ENCODE results near the gene SLC34A1. TPM values are rescaled to one million over a fixed set of nuclear protein-coding genes. Genes with fewer than 3 reads are reported as not detected.
"Not testable (repeated sequence)": the region's sequence is repeated elsewhere in the genome, so short reads cannot be mapped to it uniquely, and the experiment has no call there.

Gene SLC34A1
- total and polyA plus RNA-seq, 11 donors: not detected

- H3K4me1 ChIP-seq: peaks cover 0 to 40% (median 20%) of the 10 kb centered on the region in 12 donors
- no peaks in the 10 kb centered on the region for H3K27me3 ChIP-seq
- ATAC-seq: no peak
- no peak overlapping the region for H3K4me3 ChIP-seq
- H3K9me3 ChIP-seq: no peaks in the 10 kb centered on the region
- DNase-seq: no peak
- H3K27ac ChIP-seq: peak overlapping the region in 6 of 12 donors; percentile 46 to 78 (median 70)
- intact Hi-C loops (cut with DNase I): no loop called here
- TF ChIP-seq POLR2A (IDR thresholded peaks at IDR 0.05): no peak
- no peak for TF ChIP-seq CTCF (IDR thresholded peaks at IDR 0.05)
- peaks cover 3 to 95% (median 83%) of the 10 kb centered on the region in 9 donors for H3K36me3 ChIP-seq
- 92 to 96% (median 95%) methylated on average over 21 to 36 of the region's 36 CpGs for WGBS, 4 donors
Measured at GRCh38 chr5:177336603-177337494, 47.4 kb upstream of the SLC34A1 start.

GRCh38 chr5:177338251-177339106 lies 45.8 kb upstream of the SLC34A1 start:
- no peaks in the 10 kb centered on the region for H3K9me3 ChIP-seq
- no peak overlapping the region for H3K27ac ChIP-seq
- TF ChIP-seq POLR2A (IDR thresholded peaks at IDR 0.05): no peak
- no peak for TF ChIP-seq CTCF (IDR thresholded peaks at IDR 0.05)
- no peak overlapping the region for H3K4me3 ChIP-seq
- intact Hi-C loops (cut with DNase I): no loop called here
- H3K27me3 ChIP-seq: no peaks in the 10 kb centered on the region
- peaks cover 0 to 40% (median 20%) of the 10 kb centered on the region in 12 donors for H3K4me1 ChIP-seq
- DNase-seq (no peak), ATAC-seq (no peak)
- peaks cover 0 to 91% (median 83%) of the 10 kb centered on the region in 9 donors for H3K36me3 ChIP-seq
- WGBS, 4 donors: 86 to 89% (median 87%) methylated on average over 18 to 22 of the region's 22 CpGs

GRCh38 chr5:177339107-177339638 lies 45.1 kb upstream of the SLC34A1 start:
- WGBS, 4 donors: 70 to 78% (median 77%) methylated on average over 11 of the region's 11 CpGs
- H3K4me1 ChIP-seq: peaks cover 0 to 39% (median 19%) of the 10 kb centered on the region in 12 donors
- no peaks in the 10 kb centered on the region for H3K9me3 ChIP-seq
- DNase-seq (no peak), ATAC-seq (no peak)
- intact Hi-C loops (cut with DNase I): no loop called here
- TF ChIP-seq POLR2A (IDR thresholded peaks at IDR 0.05) (no peak), CTCF (IDR thresholded peaks at IDR 0.05) (no peak)
- no peaks in the 10 kb centered on the region for H3K27me3 ChIP-seq
- peaks cover 0 to 90% (median 76%) of the 10 kb centered on the region in 9 donors for H3K36me3 ChIP-seq
- no peak overlapping the region for H3K4me3 ChIP-seq
- H3K27ac ChIP-seq: no peak overlapping the region

- H3K27me3 ChIP-seq; ATAC-seq; DNase-seq; H3K27ac ChIP-seq; H3K9me3 ChIP-seq; intact Hi-C loops (cut with DNase I); H3K4me3 ChIP-seq: not testable (repeated sequence)
- H3K36me3 ChIP-seq: peaks cover 0 to 86% (median 62%) of the 10 kb centered on the region in 9 donors
- H3K4me1 ChIP-seq: peaks cover 0 to 21% (median 7%) of the 10 kb centered on the region in 12 donors
- 91 to 94% (median 92%) methylated on average over 14 of the region's 14 CpGs for WGBS, 4 donors
Measured at GRCh38 chr5:177343000-177343399, 41.2 kb upstream of the SLC34A1 start.
